Pulmonary artery endothelial cell (primary cell): ENCODE data around the gene LRRC30. TPM values are rescaled to one million over a fixed set of nuclear protein-coding genes. Genes with fewer than 3 reads are reported as not detected.
"Not testable (repeated sequence)": the region's sequence is repeated elsewhere in the genome, so short reads cannot be mapped to it uniquely, and the experiment has no call there.

Source experiments
- DNase-seq: peaks from one replicate; pipeline ENCODE4 v3.0.0-alpha.2; 2011; ENCODE audit warnings: low read depth, low spot score
- total RNA-seq: library from RNA; depleted of rRNA; stranded (reverse); fragments of >200 nt; gene quantifications from 2 replicates; pipeline ENCODE4 v1.2.3, GENCODE V29; 2014

LRRC30 gene
- not detected in 2 replicates for total RNA-seq

DNA sequence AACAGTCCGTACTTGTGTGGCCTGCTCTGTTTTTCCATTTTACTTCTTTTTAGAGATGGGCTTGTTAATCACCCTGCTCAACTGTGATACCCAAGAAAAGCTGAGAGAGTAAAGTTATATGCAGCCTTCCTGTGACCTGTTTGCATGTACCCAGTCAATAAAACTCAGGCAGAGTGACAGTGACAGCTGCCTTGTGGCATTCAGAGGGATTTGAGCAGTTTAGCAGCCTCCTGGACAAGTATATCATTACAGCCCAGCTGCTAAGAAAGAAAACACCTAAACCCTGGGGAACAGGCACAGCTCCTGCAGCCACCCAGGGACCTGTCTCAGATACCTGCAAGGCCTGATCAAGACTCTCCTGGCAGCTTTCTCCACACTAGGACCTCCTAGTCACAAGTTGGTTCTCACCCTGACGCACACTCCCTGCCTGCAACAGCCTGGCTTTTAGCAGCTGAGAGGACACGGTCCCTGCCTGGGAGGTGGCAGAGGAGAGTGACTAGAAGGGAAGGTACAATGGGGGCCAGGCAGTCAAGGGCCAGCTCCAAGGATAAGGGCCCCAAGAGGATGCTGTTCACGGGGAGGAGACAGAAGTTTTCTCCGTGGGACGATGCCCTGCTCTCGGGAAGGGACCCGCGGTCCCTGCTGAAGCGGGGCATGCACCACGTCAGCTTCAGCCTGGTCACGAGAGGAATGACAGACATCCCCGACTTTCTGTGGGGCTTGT, at the start of gene LRRC30:
Gene LRRC30 (plus strand): TSS at position 464 of the 724 bp plus-strand sequence. CDS start 50 bp downstream, at position 514.
- DNase-seq: no peak

GRCh38 chr18:7185701-7186100, 45.2 kb upstream of the LRRC30 start:
- no peak for DNase-seq

- DNase-seq: no peak
Measured at GRCh38 chr18:7190547-7191156, 40.2 kb upstream of the LRRC30 start.

DNA sequence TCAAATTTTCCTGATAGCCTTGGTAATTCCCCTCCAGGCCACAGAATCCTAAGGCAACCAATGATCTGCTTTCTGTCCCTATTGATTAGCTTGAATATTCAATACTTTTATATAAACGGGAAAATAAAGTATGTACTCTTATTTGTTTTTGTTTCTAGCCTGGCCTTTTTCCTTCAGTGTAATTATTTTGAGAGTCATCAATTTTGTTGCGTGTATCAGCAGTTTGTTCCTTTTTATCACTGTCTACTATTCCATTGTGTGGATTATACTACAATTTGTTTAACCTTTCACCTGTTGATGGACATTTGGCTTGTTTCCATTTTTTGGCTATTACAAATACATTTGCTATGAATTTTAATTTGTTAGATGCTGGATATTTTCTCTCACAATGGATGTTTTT, 39.2 kb upstream of the LRRC30 start:
- DNase-seq: no peak

- DNase-seq: no peak
Measured at GRCh38 chr18:7195266-7195665, 35.6 kb upstream of the LRRC30 start.

GRCh38 chr18:7196421-7196820, 34.5 kb upstream of the LRRC30 start:
- DNase-seq: no peak

DNA sequence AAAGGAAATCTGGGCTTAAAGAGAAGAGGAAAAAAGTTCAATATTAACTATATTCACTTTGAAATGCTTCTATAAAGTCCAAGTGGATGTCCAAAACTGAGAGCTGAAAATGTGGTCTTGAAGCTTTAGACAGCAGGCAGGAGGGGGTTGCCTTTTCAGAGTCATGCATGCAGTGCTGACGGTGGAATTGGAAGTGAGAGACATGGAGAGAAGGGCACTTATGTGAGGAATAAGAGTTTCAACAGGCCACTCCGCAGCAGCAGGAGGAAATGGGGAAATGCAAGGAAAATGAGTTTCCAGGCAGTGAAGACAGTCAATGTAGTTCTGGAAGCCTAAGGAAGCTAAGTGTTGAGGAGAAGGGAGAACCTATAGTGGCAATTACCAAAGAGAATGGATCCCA, 33.0 kb upstream of the LRRC30 start:
- DNase-seq: no peak

GRCh38 chr18:7198326-7198725, 32.6 kb upstream of the LRRC30 start:
- DNase-seq: no peak

- no peak for DNase-seq
Measured at GRCh38 chr18:7201096-7201495, 29.8 kb upstream of the LRRC30 start.

DNA sequence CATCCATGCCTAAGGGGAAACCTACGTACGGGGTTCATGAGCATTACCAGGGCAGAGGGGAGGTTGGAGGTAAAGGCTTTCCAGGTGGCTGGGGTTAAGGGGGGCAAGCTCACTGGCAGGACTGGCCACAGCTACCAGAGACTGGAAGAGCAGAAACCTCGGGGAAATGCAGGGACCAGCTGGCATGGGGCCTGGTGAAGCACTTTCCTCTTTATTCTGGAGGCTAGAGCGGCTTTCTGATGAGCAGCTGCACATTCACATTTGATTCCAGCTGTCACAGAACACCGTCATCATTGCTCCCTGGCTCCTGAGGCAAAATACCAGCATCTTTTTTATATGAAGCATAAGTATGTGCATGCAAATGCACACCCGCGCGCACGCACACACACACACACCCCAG, 28.7 kb upstream of the LRRC30 start:
- DNase-seq: no peak

DNA sequence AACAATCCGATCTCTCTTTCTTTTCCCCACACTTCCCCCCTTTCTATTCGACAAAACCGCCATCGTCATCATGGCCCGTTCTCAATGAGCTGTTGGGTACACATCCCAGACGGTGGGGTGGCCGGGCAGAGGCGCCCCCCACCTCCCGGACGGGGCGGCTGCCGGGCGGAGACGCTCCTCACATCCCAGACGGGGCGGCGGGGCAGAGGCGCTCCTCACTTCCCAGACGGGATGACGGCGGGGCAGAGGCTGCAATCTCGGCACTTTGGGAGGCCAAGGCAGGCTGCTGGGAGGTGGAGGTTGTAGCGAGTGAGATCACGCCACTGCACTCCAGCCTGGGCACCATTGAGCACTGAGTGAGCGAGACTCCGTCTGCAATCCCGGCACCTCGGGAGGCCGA, 27.3 kb upstream of the LRRC30 start:
- DNase-seq: not testable (repeated sequence)

DNA sequence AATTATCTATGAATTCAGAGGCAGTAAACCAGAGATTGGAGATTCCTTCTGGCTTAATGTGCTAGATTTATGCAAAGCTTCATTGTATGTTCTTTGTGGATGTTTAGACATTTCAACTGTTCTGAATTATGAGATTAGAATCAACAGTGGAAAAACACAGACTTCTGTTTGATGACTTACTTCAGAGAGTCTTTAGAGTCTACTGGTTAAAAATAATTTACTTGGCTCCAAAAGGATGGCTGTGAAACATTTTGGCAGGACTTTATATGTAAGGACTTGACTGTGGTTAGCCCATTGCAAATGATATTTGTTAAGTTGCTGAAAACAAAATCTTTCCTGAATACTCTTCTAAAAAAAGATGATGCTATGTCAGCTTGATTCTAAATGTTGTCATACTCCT, 25.5 kb upstream of the LRRC30 start:
- DNase-seq: no peak

GRCh38 chr18:7206217-7206616, 24.7 kb upstream of the LRRC30 start:
- DNase-seq: no peak

DNA sequence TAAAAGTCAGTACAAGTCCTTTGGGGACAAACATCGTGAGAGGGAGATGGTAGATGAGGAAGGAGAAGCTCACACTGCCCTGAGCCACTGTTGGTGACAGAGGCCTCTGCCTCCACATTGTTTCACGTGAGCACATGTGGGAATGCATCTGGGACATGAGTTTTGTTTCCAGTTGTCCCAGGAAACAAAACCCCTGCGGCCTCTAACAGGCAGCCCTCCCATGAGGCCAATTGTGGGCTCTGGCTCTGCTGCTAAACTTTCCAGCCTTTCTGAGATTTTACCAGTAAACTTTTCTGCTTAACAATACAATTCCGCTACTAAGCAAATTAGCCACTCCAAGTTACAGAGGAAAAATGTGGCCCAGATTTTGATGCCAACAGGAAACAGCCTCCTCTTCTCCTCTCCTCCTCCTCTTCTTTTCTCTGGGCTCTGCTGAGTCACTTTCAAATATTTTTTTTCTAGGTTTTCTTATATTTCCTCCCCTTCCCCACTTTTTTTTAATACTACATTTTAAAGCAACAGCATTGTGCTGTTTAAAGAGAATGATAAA, 23.4 kb upstream of the LRRC30 start:
- DNase-seq: no peak

DNA sequence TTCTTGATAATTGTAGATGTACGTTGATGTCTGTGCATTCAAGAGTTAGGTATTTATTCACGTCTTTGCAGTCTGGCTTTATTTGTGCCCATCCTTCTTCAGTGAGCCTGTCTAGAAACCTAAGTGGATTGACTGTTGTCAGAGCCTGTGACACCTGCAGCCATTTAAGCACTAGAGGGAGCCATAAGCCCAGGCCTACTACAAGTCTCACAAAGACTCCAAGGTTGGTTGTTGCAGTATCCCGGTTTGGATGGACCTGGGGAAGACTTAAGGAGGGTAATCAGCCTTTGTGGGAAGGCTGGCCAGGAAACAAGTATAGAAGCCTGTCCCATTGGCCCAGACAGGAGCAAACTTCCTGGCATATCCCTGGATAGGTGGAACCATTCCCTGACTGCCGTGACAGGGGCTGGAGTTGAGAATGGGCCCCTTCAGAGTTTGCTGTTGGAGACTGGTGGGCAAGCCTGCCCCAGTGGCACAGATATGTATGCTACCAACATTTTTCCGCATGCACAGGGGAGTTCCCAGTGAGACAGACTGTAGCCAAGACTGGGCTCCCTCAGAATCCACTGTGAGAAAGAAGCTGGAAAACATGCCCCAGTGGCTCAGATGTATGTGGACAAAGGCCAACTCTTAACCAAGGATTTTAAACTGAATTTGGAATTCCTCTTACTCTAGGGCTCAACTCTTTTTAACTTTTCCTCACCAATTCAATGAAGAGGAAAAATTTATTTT, 9.3 kb upstream of the LRRC30 start:
- DNase-seq: peak; percentile 56

GRCh38 chr18:7224198-7224597, 6.7 kb upstream of the LRRC30 start:
- DNase-seq: no peak

DNA sequence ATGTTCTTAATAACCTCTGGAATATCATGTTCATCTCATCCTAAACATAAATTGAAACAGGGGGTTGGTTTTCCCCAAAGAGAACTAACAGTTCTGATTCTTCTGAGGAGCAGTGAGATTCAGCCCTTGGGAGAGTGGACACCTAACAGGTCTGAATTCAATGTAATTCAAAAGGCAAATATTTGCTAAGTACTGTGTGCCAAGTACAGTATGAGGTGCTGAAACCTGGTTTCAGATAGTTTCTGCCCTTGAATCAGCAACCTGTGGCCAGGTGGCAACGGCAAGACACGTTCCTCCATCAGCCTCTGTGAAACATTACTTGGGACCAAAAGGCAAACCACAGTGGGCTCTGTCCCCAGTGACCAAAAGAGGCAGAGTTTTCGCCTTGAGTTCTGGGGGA, 1.3 kb downstream of the LRRC30 start:
- no peak for DNase-seq

GRCh38 chr18:7233134-7233810, 2.4 kb downstream of the LRRC30 start:
- no peak for DNase-seq

GRCh38 chr18:7234091-7234490, 3.2 kb downstream of the LRRC30 start:
- no peak for DNase-seq

- no peak for DNase-seq
Measured at GRCh38 chr18:7234956-7235355, 4.1 kb downstream of the LRRC30 start.

GRCh38 chr18:7236072-7236471, 5.2 kb downstream of the LRRC30 start:
- no peak for DNase-seq

- no peak for DNase-seq
Measured at GRCh38 chr18:7236933-7237332, 6.0 kb downstream of the LRRC30 start.
